ENCODE measurements around the gene KCNMA1. TPM values are rescaled to one million over a fixed set of nuclear protein-coding genes. Genes with fewer than 3 reads are reported as not detected.

KCNMA1 gene
- polyA plus RNA-seq, 1 donor from 2014 or later, result 60.8 TPM

- Histone ChIP-seq H4K20me1 (ENCODE audit: insufficient read depth) (no peaks in the 10 kb centered on the region), H2AFZ (ENCODE audit: low read depth, low read length) (no peak overlapping the region), H3K79me2 (replicated peaks; ENCODE audit: insufficient read depth, low read length) (no peaks in the 10 kb centered on the region), H3K9me3 (ENCODE audit: low read length) (no peaks in the 10 kb centered on the region), H3K9me2 (ENCODE audit: insufficient read depth, low read length) (no peaks in the 10 kb centered on the region), H3K36me3 (ENCODE audit: insufficient read depth, low read length) (peaks cover 5% of the 10 kb centered on the region), H3K4me3 (ENCODE audit: low read length) (no peak overlapping the region), H3K9ac (ENCODE audit: low read length) (no peak overlapping the region), H3K4me2 (ENCODE audit: low read length) (no peak overlapping the region), H3K27me3 (ENCODE audit: insufficient read depth, low read depth, low read length) (no peaks in the 10 kb centered on the region), H3F3A (ENCODE audit: insufficient read depth, low read length, poor library complexity, severe bottlenecking) (peaks cover 3% of the 10 kb centered on the region), H3K27ac (ENCODE audit: low read length) (no peak overlapping the region)
- no peak for TF ChIP-seq EP300 (conservative IDR thresholded peaks at IDR 0.05; ENCODE audit: poor library complexity, severe bottlenecking)
- no peak for TF ChIP-seq SMC3 (conservative IDR thresholded peaks at IDR 0.05; ENCODE audit: poor library complexity)
- no peak for TF ChIP-seq POLR2AphosphoS5 (IDR thresholded peaks at IDR 0.05)
- TF ChIP-seq EZH2 (IDR thresholded peaks at IDR 0.05; ENCODE audit: borderline replicate concordance, insufficient read depth, low read length, poor library complexity, severe bottlenecking), result no peak
- TF ChIP-seq MXI1 (conservative IDR thresholded peaks at IDR 0.05; ENCODE audit: poor library complexity, severe bottlenecking), result no peak
- no peak for TF ChIP-seq REST (IDR thresholded peaks at IDR 0.05; ENCODE audit: borderline replicate concordance)
- TF ChIP-seq CTCF (IDR thresholded peaks at IDR 0.05; ENCODE audit: poor library complexity, severe bottlenecking), result no peak
- no peak for TF ChIP-seq TAF1 (IDR thresholded peaks at IDR 0.05; ENCODE audit: low read depth)
- no peak for TF ChIP-seq RAD21 (conservative IDR thresholded peaks at IDR 0.05)
Measured at GRCh38 chr10:77626266-77626935, 11.2 kb downstream of the KCNMA1 start.

- Histone ChIP-seq H2AFZ (ENCODE audit: low read depth, low read length) (no peak overlapping the region), H3K79me2 (replicated peaks; ENCODE audit: insufficient read depth, low read length) (no peaks in the 10 kb centered on the region), H4K20me1 (ENCODE audit: insufficient read depth) (no peaks in the 10 kb centered on the region), H3K4me2 (ENCODE audit: low read length) (no peak overlapping the region), H3K9ac (ENCODE audit: low read length) (no peak overlapping the region), H3K36me3 (ENCODE audit: insufficient read depth, low read length) (peaks cover under 1% of the 10 kb centered on the region), H3K27ac (ENCODE audit: low read length) (no peak overlapping the region), H3K9me2 (ENCODE audit: insufficient read depth, low read length) (no peaks in the 10 kb centered on the region), H3K27me3 (ENCODE audit: insufficient read depth, low read depth, low read length) (no peaks in the 10 kb centered on the region), H3K4me3 (ENCODE audit: low read length) (no peak overlapping the region), H3K9me3 (ENCODE audit: low read length) (no peaks in the 10 kb centered on the region), H3F3A (ENCODE audit: insufficient read depth, low read length, poor library complexity, severe bottlenecking) (peaks cover 3% of the 10 kb centered on the region)
- TF ChIP-seq POLR2AphosphoS5 (IDR thresholded peaks at IDR 0.05) (no peak), REST (IDR thresholded peaks at IDR 0.05; ENCODE audit: borderline replicate concordance) (no peak), EP300 (conservative IDR thresholded peaks at IDR 0.05; ENCODE audit: poor library complexity, severe bottlenecking) (no peak), CTCF (IDR thresholded peaks at IDR 0.05; ENCODE audit: poor library complexity, severe bottlenecking) (no peak)
Measured at GRCh38 chr10:77625379-77625778, 12.2 kb downstream of the KCNMA1 start.

Data from neural cell (in vitro differentiated cells).